Measurements from ENCODE around the gene KIFC1.

DNA sequence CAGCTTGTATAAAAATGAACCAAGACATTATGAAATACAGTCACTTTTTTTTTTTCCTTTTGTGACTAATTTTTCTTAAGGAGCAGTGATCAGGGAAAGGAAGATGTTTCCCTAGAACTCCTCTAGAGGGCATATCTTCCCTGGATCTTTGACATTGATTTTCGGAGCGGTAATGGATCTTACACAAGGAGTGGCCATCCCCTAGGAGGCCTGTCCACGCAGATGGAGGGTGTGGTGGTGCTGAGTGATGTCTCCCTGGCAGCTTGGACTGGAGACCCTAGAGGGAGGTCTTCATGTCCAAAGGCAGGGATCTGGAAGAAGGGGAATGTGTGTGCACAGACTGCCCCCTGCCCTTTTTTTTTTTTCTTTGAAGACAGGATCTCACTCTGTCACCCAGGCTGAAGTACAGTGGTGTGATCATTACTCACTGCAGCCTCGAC, 7.0 kb upstream of the KIFC1 start:
- TF ChIP-seq, protein P1, sequence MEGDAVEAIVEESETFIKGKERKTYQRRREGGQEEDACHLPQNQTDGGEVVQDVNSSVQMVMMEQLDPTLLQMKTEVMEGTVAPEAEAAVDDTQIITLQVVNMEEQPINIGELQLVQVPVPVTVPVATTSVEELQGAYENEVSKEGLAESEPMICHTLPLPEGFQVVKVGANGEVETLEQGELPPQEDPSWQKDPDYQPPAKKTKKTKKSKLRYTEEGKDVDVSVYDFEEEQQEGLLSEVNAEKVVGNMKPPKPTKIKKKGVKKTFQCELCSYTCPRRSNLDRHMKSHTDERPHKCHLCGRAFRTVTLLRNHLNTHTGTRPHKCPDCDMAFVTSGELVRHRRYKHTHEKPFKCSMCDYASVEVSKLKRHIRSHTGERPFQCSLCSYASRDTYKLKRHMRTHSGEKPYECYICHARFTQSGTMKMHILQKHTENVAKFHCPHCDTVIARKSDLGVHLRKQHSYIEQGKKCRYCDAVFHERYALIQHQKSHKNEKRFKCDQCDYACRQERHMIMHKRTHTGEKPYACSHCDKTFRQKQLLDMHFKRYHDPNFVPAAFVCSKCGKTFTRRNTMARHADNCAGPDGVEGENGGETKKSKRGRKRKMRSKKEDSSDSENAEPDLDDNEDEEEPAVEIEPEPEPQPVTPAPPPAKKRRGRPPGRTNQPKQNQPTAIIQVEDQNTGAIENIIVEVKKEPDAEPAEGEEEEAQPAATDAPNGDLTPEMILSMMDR (IDR thresholded peaks at IDR 0.05), result no peak
- no peak for TF ChIP-seq POLR2AphosphoS5 (IDR thresholded peaks at IDR 0.05)

All from stomach (tissue), 4 donors.